GDM1 (cell line): Measurements from ENCODE around the gene SEMA5A.

Source experiments
- DNase-seq: peaks from one replicate; lab custom pipeline; 2025; lab: John Stamatoyannopoulos, UW

Gene SEMA5A

DNA sequence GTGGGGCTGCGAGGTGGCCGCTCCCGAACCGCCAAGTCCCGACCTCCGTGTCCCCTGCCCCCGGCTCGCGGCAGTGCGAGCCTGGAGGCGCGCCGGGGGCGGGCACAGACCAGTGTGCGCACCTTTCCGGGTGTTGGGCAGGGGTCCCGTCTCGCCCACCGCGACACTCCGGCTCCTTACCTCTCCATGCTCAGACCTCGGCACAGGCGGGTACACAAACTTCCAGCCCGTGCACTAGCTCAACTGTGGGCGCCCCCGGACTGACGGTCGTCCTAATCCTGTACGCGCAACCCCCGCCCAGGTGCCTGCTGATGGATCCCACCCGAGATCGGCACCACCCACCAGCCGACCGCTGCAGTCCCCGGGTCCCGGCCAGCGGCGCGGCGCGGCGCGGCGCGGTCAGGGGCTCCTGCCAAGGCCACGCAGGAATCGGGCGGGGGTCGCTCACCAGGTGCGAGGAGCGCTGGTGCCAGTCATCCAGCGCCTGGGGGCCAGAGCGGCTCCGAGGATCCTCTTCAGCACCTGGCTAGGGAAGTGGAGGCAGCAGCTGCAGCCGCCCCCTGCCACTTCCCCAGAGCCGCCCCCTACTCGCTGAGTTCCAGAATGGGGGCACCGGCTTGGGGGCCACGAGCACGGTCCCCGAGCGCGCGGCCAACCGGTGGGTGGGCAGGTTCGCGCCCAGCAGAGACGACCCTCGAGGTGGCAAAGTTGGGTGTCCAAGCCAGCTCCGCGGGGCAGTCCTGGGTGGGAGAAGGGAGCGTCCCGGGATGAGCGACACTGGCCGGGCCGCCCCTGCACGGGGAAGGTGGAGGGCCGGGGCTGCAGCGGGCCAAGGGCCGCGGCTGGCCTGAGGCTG lies 511 bp downstream of the SEMA5A start:
- DNase-seq, result no peak

DNA sequence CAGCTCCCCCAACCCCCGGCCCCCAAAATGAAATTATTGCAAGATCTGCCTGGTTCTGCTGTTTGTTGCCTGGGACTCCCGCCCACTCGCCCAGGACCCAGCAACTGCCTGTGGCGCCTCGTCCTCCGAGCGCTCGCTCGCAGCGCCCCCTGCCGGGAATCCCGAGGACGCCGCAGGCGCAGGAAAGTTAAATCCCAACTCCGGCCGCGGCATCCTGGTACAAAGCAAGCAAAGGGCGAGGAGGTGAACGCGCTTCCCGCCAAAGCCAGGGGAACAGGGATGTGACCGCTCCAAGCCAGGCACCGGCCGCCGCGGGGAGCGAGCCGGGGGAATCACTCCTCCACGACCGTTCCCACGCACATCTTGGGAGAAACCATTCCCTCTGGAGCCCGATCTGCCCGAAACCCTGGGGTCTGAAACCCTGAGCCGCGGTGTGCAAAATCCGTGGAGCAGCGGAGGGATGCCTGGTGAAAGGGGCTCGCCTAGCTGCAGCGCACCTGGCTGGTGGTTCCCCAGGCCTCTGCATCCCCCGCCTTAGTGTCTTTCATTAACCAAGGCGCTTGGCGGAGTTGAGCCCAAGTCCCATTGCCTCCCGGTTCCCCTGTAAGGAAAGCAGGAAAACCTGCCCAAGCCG lies 1.3 kb downstream of the SEMA5A start:
- DNase-seq, result no peak

- no peak for DNase-seq
Measured at GRCh38 chr5:9544056-9544455, 1.8 kb downstream of the SEMA5A start.

DNA sequence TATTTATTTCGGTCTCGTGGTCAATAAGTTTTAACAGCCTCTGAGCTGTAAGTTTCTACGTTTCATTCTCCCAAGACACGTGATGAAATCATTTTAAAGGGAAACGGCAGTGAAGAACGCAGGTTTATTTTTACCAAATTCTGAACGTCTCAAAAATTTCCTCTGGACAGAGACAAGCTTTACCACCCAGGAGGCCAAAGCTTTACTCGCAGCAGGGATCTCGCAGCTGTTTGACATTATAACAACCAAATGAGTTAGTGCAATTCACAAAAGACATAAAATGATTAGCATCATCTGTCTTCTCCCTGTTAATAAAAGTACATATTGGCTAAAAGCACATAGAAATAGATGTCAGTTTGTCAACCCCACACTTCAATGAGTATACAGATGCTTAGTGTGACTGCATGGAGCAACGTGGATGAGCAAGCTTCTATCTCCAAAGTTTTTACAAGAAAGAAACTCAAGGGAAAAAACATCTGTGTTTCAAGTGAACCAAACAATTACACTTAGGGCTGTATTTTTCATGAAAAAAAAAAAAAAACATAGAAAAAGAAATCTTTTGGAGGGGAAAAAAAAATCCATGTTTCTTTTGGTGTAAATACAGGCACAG lies 2.5 kb downstream of the SEMA5A start:
- DNase-seq, result no peak

DNA sequence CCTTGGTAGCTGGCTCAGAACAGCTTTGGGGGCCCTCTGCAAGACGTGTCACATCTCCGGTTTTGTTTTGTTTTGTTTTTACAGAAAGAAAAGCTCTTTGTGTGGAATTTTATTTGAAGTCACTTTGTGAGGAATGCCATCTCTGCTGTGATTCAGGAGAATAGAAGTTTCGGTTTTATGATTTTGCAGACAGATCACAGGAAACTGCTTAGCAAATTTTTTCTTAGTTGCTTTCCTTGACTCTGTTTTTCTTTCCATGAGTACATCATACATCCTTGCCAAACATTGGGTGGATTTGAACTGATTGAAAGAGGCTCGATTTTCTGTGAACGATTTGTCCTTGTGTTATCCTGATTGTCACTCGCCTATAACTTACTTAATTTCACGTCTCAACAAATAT lies 5.1 kb downstream of the SEMA5A start:
- no peak for DNase-seq

- no peak for DNase-seq
Measured at GRCh38 chr5:9538504-9538903, 7.4 kb downstream of the SEMA5A start.

GRCh38 chr5:9537223-9538141 lies 8.4 kb downstream of the SEMA5A start:
- DNase-seq, result no peak

DNA sequence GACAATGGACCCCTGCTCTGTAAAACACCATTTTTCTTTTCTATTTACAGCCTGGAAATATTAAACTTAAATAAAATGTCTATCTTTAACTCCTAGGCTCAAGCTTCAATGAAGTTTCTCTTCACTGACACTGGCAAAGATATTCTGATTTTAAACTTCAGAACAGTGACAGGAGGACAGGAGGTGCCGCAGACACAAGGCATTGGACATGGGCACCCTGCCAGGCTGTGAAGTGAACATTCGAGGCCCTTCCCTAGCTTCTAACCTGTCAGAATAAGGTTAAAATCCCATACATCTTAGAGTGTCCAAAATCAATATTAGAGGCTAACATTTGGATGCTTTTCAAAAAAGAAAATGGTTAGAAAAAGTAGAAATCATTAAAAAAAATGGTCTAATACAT lies 9.2 kb downstream of the SEMA5A start:
- no peak for DNase-seq

- DNase-seq, result no peak
Measured at GRCh38 chr5:9534881-9535517, 10.9 kb downstream of the SEMA5A start.

- DNase-seq, result no peak
Measured at GRCh38 chr5:9533562-9534364, 12.1 kb downstream of the SEMA5A start.

DNA sequence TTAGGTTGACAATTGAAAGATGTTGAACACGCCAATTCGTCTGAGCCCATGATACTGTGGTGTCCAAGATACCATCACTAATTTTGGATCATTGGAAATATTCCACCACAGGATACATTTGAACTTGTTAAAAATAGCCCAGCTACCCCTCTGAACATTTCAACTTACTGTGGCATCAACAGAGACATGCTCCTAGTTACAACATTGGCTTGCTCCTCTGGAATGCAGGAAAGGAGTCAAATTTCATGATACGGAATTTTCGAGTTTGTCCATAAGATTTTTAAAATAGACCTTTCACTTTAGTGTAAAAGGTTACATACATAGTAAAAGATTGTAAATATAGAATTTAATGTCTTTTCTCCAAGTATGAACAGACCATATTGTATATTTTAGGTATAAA lies 12.8 kb downstream of the SEMA5A start:
- no peak for DNase-seq

DNA sequence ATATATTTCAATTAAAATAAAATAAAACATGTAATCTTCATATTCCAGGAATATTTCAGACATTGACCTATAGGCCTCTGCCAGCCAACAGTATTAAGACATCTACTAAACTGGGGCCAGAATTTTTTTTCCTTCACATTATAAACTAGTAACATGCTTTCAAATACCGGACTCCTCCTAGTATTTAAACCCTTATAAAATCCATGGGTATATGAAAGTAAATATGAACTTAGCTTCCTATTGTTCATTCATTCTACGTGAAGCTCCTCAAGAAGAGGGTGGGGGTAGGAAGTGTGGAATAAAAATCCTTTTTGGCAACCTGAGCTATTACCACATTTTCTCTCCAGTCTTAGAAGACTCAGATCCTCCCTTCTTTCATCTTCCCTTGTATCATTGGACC lies 16.4 kb downstream of the SEMA5A start:
- no peak for DNase-seq

GRCh38 chr5:9529041-9529480 lies 16.8 kb downstream of the SEMA5A start:
- no peak for DNase-seq

GRCh38 chr5:9524941-9525340 lies 20.9 kb downstream of the SEMA5A start:
- DNase-seq, result no peak

- DNase-seq, result no peak
Measured at GRCh38 chr5:9523090-9523823, 22.6 kb downstream of the SEMA5A start.

DNA sequence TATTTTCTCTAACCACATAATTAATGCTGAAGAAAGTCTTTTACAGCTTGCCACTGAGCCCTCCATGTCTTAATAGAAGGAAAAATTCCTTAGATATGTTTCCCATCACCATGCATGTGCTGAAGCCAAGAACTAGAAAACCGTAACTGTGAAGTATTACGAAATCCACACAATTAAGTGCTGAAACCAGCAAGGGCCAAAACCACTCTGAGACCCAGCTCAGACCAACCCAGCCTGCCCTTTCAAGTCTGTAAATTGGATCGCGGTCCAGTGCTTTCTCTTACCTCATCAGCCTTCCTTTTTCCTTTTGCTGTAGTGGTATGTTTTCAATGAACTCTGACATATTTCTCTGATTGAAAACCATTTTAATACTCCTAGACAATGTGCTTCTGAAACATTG lies 26.3 kb downstream of the SEMA5A start:
- no peak for DNase-seq

DNA sequence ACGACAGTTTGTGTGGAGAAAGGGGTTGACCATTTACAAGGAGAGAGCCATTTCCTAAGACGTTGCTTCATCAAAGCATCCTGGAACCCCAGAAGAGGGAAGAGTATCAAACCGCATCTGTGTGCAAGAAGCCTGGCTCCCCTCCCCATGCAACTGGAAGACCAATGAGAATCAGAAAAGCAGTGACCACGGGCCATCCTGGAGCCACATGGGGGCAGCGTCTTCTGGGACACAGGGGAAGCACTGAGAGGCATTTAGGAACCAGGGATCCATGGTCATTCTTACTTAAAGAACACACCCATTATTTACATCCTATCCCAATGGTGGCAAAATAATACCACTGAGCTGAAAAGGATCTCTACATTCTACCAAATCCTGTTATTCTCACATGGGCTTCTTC lies 29.3 kb downstream of the SEMA5A start:
- DNase-seq, result no peak

- no peak for DNase-seq
Measured at GRCh38 chr5:9515436-9515835, 30.4 kb downstream of the SEMA5A start.

DNA sequence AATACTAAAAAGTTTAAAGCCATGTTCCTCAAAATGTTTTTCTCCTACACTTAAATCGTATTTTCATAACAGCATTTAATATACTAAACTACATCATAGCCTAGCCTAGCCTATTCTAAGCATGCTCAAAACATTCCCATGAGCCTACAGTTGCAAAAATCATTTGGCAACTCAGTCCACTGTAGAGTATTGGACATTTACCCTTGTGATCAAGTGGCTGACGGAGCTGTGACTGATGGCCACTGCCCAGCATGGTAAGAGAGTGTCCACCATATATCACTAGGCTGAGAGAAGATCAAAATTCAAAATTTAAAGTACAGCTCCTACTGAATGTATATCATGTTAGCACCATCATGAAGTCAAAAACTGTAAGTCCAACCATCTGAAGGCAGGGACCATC lies 30.9 kb downstream of the SEMA5A start:
- no peak for DNase-seq

DNA sequence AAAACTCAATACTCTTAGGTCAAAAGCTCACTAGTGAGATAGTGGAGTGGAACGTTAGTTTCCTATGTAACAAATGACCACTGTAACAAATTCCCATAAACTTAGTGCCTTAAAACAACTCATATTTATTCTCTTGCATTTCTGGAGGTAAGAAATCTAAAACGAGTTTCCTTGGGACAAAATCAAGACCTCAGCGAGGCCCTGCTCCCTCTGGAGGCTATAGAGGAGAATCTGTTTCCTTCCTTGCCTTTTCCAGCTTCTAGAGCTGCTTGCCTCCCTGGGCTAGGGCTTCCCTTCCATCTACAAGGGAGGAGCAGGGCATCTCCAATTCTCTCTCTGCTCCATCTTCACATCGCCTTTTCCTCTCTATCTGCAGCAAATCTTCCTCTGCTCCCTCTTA lies 32.0 kb downstream of the SEMA5A start:
- no peak for DNase-seq
